Activated CD8-positive, alpha-beta memory T cell treated with anti-CD3 and anti-CD28 coated beads for 48 hours (primary cell): Measurements from ENCODE around the gene TRAF1.

ENCODE experiments used
- DNase-seq, 3 experiments: peaks; one replicate each; pipeline ENCODE4 v3.0.0-alpha.2; 2020; ENCODE audit warnings: low read depth in 2 of 3, low spot score in 2 of 3

Gene TRAF1

GRCh38 chr9:120941046-120941770 lies 14.6 kb upstream of the TRAF1 start:
- DNase-seq, result no peak

- no peak for DNase-seq
These were observed 14.0 kb upstream of the TRAF1 start for GRCh38 chr9:120940573-120940972.

- DNase-seq, result no peak
These were observed 12.3 kb upstream of the TRAF1 start for GRCh38 chr9:120938851-120939250.

- DNase-seq, result no peak
These were observed 11.0 kb upstream of the TRAF1 start for GRCh38 chr9:120937596-120937995.

- DNase-seq, result no peak
These were observed 10.5 kb upstream of the TRAF1 start for GRCh38 chr9:120937127-120937526.

GRCh38 chr9:120936764-120937122 lies 10.1 kb upstream of the TRAF1 start:
- DNase-seq, result no peak

GRCh38 chr9:120936011-120936763 lies 9.6 kb upstream of the TRAF1 start:
- DNase-seq, result peak in 1 of 3 experiments; percentile 67

GRCh38 chr9:120935383-120935857 lies 8.8 kb upstream of the TRAF1 start:
- DNase-seq, result no peak

GRCh38 chr9:120934281-120934680 lies 7.7 kb upstream of the TRAF1 start:
- DNase-seq, result no peak

GRCh38 chr9:120933310-120934055 lies 6.9 kb upstream of the TRAF1 start:
- no peak for DNase-seq

GRCh38 chr9:120932086-120932823 lies 5.7 kb upstream of the TRAF1 start:
- no peak for DNase-seq

- DNase-seq, result no peak
These were observed 4.9 kb upstream of the TRAF1 start for GRCh38 chr9:120931231-120932085.

GRCh38 chr9:120929229-120929791 lies 2.7 kb upstream of the TRAF1 start:
- no peak for DNase-seq

- DNase-seq, result peak in 1 of 3 experiments; percentile 70
These were observed 2.1 kb upstream of the TRAF1 start for GRCh38 chr9:120928483-120929228.

GRCh38 chr9:120928015-120928482 lies 1.5 kb upstream of the TRAF1 start:
- no peak for DNase-seq

- no peak for DNase-seq
These were observed 846 bp upstream of the TRAF1 start for GRCh38 chr9:120927269-120928014.

GRCh38 chr9:120925535-120926396 lies 830 bp downstream of the TRAF1 start:
- peak in 1 of 3 experiments; percentile 73 for DNase-seq
